ENCODE measurements around the gene RAPGEF4.

Gene RAPGEF4

DNA sequence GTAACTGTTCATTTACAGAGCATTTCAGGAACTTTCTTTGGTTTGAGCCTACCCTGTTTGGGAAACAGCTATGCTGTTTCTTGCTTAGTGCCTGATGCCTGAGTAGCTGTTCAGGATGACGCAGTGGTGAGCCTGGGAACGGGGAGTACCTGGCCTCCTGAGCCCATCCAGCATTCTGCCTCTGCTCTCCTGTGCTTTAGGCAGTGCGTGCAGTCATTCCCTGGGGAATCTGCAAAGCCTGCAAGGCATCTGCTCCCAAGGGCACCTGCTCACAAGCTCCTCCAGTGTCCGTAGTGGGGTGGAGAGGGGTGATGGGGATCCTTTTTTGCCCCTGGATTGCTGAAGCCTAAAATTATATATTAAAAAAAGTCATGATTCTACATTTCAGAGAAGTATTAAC, 68.8 kb downstream of the RAPGEF4 start:
- TF ChIP-seq, protein P1, sequence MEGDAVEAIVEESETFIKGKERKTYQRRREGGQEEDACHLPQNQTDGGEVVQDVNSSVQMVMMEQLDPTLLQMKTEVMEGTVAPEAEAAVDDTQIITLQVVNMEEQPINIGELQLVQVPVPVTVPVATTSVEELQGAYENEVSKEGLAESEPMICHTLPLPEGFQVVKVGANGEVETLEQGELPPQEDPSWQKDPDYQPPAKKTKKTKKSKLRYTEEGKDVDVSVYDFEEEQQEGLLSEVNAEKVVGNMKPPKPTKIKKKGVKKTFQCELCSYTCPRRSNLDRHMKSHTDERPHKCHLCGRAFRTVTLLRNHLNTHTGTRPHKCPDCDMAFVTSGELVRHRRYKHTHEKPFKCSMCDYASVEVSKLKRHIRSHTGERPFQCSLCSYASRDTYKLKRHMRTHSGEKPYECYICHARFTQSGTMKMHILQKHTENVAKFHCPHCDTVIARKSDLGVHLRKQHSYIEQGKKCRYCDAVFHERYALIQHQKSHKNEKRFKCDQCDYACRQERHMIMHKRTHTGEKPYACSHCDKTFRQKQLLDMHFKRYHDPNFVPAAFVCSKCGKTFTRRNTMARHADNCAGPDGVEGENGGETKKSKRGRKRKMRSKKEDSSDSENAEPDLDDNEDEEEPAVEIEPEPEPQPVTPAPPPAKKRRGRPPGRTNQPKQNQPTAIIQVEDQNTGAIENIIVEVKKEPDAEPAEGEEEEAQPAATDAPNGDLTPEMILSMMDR (IDR thresholded peaks at IDR 0.05; ENCODE audit: low read depth, low read length) = no peak
- no peak for DNase-seq (ENCODE audit: low read depth, low spot score)
- in situ Hi-C loops (cut with HindIII; ENCODE audit: low sequenced_read_pairs) = no loop called here
- no peak overlapping the region for H3K4me3 ChIP-seq (ENCODE audit: low read depth, low read length)

GRCh38 chr2:172806493-172806892, 70.8 kb downstream of the RAPGEF4 start:
- H3K4me3 ChIP-seq (ENCODE audit: low read depth, low read length) = no peak overlapping the region
- TF ChIP-seq, protein P1 (IDR thresholded peaks at IDR 0.05; ENCODE audit: low read depth, low read length) = peak; percentile 87
- DNase-seq (ENCODE audit: low read depth, low spot score) = peak; percentile 74
- in situ Hi-C loops (cut with HindIII; ENCODE audit: low sequenced_read_pairs) = no loop called here

DNA sequence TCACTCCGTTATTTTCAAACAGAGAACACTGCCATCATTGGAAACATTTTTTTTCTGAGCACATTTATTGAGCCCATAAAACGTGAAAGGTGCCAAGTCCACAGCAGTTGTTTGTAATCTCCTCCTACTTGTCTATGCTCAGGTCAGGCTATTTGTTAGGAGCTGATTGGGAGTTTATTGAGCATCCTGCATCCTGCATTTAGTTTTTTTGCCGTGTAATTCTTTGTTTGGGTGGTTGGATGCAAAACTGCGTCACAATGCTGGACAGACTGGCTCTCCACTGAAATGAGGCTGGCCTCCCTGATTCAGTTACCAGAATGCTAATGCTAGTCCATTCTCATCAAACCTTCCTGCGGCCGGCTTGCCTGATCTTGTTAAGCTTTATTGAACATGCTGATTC, 71.4 kb downstream of the RAPGEF4 start:
- no peak for DNase-seq (ENCODE audit: low read depth, low spot score)
- TF ChIP-seq, protein P1 (IDR thresholded peaks at IDR 0.05; ENCODE audit: low read depth, low read length) = no peak
- in situ Hi-C loops (cut with HindIII; ENCODE audit: low sequenced_read_pairs) = no loop called here
- H3K4me3 ChIP-seq (ENCODE audit: low read depth, low read length) = no peak overlapping the region

- in situ Hi-C loops (cut with HindIII; ENCODE audit: low sequenced_read_pairs) = no loop called here
- DNase-seq (ENCODE audit: low read depth, low spot score) = no peak
- TF ChIP-seq, protein P1 (IDR thresholded peaks at IDR 0.05; ENCODE audit: low read depth, low read length) = no peak
- no peak overlapping the region for H3K4me3 ChIP-seq (ENCODE audit: low read depth, low read length)
Measured at GRCh38 chr2:172808156-172808555, 72.5 kb downstream of the RAPGEF4 start.

DNA sequence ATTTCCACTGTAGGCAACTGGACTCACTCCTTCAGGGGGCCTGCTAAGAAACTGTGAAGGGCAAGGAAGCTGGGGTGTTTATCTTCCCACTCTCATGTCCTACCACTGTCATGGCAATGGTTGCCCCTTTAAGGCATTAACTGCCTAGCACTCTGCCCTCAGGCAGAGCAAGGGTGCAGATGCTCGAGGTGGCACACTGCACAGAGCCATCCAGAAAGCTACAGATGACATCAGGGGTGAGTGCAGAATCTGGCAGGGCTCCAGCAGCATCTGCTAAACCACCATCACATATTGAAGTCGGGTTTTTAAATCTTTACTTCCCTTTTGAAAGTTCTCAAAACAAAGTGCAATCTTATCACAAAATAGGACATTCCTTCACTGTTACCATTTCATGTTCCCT, 75.4 kb downstream of the RAPGEF4 start:
- no peak for DNase-seq (ENCODE audit: low read depth, low spot score)
- no peak overlapping the region for H3K4me3 ChIP-seq (ENCODE audit: low read depth, low read length)
- in situ Hi-C loops (cut with HindIII; ENCODE audit: low sequenced_read_pairs) = no loop called here
- TF ChIP-seq, protein P1 (IDR thresholded peaks at IDR 0.05; ENCODE audit: low read depth, low read length) = no peak

DNA sequence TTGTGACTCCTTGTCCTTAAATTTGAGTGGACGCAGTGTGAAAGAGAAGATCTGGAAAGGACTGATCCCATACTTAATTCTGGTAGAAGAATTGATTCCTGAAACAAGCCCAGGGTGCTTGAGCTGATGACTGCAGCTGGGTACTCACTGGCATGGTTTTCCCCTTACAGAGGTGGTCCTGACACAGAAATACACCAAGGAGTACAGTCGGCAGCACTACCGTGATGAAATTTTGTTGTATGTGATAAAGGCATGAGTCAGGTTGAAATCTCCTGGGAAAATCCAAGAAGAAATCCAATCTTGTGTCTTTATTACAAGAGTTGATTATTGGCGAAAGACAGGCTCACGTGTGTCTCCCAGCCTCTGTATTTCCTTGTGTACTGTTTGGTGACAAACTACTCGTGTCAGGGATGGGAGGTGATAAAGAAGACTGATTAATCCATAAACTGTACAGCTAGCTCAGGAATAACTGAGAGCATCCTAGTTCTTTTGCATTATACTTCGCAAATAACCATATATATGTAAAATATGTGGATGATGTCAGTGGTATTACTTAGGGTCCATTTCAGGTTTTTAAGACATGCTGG, 76.6 kb downstream of the RAPGEF4 start:
- in situ Hi-C loops (cut with HindIII; ENCODE audit: low sequenced_read_pairs) = no loop called here
- no peak overlapping the region for H3K4me3 ChIP-seq (ENCODE audit: low read depth, low read length)
- DNase-seq (ENCODE audit: low read depth, low spot score) = no peak
- TF ChIP-seq, protein P1 (IDR thresholded peaks at IDR 0.05; ENCODE audit: low read depth, low read length) = no peak
